ENCODE results near the gene PDCD4.

PDCD4 gene

DNA sequence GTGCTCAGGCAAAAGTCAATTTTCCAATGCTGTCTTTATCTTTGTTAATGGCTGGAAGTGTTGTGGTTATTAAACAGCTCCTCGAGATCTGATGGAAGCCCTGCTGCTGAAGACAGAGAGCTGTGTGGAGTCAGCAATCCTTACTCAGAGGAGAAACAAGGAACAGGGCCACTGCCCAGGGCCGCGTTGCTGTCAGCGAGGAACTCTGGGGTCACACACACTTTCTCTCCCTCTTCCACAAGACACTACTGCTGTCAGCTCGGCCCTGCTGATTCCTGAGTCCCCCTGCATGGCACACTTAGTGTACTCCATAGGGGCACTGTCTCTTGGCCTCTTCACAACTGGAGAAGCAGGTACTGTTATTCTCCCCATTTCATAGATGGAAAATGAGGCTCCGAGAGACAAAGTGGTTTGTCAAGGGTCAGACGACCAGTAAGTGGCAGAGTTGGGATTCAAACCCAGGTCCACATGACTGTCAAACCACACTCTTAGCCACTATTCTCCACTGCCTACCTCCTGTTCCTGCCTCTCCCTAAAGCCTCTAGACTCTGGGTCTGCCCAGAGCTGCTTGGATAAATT is 29.3 kb upstream of the PDCD4 start:
- no peak for DNase-seq

- peak in 5 of 6 experiments; percentile 12 to 51 (median 33) for DNase-seq
Measured at GRCh38 chr10:110843031-110843430, 28.7 kb upstream of the PDCD4 start.

DNA sequence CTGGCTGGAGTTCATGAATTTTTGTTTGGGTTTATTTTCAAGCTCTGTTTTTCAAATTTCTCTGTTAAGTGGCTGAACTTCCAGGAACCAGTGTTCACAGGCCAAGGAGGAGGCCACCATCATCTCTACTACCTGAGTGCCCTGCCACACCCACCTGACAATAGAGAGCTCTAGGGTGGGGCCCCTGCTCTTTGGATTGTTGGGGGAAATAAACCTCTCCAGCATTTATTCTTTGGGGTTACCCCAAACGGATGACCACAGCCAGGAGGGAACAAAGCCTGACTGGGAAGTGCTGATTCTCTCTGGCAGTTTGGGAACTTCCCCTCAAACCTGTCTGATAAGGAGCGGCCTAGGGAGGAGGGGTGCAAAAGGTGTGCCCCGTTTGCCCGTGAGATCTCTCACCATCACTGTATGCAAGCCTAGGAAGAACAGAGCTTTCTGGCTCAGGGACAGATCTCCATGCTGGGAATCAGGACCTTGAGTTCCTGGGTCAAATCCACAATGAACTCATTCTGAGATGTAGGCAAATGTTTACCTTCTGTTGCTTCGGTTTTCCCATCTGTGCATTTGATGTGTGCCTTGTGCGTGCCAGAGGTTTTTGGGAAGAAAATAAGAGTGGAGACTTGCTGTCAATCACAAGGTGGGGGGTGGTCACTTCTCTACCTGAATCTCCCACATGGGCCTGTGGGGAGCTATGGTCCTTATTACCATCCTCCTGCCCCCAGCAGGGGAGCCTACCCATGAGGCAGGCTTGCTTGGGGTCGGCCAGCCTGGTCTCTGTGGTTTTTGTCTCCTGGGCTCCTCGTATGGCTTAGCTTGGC is 27.7 kb upstream of the PDCD4 start:
- DNase-seq = no peak

DNA sequence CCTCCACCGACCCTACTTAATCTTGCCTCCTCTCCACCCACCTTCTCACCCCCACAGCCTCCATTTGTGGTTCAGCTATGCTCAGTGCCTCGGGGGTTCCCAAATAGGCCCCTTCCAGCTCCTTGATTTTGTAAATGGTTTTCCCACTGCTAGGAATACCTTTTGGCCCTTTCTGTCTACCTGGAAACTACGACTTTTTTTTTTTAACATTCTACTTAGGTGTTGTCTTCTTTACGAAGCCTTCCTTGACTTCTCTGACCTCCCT is 27.2 kb upstream of the PDCD4 start:
- no peak for DNase-seq

DNA sequence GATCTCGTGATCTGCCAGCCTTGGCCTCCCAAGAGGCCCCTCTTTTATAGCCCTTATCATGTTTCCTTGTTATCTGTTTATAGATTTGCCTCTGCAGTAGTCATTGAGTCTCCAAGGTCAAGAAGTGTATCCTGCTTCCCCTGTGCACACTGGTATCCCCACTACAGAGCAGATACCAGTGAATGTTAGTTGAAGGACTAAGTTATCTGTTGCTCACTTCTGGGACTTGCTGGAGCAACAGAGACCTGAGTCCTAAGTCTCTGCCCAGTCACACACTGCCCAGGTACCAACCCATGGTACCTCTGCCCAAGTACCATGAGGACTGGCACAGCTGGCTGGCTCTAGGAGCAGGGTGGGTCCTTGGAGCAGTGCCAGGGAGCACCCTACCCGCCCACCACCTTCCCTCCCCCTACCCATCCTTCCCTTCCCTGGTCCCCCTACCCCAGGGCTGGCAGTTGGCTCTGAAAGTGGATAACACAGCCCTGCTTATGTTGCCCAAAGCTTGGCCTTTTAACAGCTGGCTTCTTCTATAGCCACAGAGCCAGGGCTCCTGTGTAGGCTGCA is 26.5 kb upstream of the PDCD4 start:
- DNase-seq = no peak

DNA sequence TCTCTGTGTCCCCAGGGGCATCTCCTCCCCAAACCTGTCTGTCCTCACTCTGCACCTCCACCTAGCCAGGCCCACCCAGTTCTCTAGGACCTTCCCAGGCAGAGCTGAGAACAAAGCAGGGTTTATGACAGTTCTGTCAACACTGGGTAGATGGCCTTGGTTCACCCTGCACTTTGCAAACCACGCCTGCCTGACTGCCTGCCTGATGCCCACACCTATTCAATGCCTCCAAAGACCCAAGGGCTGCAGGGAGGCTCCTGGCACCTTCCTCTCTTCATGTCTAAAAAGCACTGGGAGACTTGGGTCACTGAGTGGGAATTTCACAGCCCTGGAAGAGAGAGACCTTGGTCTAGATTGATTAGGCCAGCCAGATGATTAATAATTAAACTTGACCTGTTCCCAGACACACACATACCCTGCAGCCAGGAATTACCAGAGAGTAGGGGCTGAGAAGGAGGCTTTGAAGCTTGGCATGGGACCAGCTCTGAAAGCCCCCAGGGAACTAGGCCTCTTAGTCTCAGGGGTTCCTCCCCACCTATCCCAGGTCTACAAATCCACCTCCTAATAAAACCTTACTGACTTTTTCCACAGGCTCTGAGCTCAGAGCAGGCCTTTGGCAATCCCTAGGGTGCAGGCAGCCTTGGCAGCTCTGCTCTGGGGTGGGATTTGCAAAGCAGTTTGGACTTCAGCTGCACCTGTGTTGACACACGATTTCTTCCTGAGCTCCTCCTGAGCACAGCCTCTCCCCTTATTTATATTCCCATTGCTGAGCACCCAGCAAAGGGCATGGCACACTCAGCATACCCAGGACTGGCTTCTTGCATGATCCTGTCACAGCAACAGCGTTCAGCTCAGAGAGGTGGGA is 25.7 kb upstream of the PDCD4 start:
- no peak for DNase-seq

DNA sequence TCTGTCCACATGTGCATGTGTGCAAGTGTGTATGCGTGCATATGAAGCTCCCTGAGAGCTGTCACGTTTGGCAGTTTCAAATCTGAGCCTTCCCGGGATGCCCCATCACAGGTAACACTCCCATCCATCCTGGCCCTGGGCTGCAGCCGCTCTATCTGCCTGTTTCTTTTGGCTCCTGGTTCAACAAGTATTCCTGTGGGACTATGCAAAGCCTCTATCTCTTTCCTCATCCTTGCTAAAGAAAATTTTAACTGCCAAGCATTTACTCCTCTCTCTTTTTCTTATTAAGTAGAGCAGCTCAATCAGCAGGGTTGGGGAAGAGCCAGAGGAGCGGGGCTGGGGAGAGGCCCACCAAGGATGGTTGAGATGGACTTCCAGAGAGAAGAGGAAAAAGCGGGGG is 24.4 kb upstream of the PDCD4 start:
- no peak for DNase-seq

DNA sequence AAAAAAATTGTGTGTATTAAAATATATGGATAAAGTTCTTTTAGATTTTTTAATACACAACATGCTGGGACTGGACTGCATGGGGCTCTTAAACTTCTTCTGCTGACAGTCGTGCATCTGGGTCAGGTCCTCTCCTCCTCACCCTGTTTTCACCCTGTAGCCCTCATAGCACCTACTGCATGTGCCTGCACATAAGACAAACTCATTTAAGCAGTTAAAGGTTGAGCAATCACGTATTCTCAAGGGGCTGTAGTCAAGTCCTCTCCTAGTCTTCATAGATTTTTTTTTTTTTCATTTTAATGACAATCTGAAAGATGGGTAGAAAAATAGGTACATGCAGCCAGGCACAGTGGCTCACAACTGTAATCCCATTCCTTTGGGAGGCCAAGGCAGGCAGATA is 23.6 kb upstream of the PDCD4 start:
- no peak for DNase-seq

GRCh38 chr10:110850099-110850498 is 21.6 kb upstream of the PDCD4 start:
- DNase-seq = no peak

- DNase-seq = peak in 2 of 6 experiments; percentile 8 to 10
Measured at GRCh38 chr10:110851020-110851612, 20.6 kb upstream of the PDCD4 start.

- DNase-seq = no peak
Measured at GRCh38 chr10:110852255-110852896, 19.4 kb upstream of the PDCD4 start.

- no peak for DNase-seq
Measured at GRCh38 chr10:110852947-110853346, 18.8 kb upstream of the PDCD4 start.

DNA sequence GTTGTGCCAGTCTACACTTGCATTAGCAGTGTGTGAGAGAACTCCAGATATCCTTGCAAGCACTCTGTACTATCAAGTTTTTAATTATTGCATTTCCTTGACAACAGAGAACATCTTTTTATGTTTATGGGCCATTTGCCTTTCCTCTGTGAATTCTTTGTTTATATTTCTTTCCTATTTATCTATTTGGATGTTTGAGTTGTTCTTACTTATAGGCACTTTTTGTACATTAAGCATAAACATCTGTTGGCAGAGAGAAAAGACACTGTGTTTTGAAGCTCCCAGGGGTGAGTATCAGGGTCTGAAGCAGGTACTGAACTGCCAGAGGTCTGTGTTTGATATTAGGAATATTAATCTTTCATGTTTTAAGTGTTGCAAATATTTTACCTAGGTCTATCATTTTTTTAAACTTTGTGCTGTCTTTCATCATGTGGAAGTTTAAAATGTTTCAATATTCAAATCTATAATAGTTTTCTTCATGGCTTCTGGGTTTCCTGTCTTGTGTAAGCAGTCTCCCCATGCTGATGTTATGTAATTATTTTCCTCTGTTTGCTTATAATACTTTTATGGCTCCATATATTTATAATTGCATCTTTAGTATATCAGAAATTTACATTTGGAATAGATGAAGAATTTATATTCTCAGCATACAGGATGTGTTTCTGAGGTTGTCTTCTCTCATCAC is 17.7 kb upstream of the PDCD4 start:
- no peak for DNase-seq

DNA sequence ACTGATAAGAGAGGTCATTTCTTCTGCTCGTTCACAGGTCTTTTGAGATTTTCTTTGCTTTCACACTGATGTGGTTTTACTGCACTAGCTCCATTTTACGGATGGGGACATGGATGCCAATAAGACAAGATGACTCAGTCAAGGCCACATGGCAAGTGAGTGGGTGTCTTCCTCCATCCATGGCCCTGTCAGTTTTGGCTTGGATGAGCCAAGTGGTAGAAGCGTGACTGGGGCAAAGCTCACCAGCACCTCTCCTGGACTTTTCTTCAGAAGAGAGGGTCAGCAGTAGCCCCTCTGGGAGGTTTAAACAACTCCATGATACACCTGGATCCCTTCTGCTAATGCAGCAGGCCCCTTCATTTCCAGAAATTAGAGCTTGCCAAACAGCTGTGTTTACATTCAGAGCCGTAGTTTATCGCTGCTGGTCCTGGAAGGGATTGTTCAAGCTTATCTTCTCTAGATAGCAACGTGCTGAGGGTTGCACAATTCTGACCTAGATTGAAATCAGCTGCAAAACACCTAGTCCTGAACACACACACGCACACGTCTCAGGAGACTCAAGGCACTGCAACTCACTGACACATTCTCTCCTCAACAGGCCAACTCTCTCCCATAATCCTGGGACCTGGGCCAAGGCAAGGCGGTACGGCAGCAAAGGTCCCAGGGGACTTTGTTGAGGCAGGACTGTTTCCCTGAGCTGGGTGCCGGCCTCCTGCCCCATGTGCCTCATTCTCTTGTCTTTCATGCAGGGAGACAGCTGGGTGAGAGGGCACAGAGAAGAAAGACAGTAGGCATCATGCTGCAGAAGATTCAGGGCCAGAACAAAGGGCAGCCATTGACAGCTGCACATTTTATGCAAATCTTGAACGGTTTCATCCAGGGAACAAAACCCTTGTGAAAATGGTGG is 14.2 kb upstream of the PDCD4 start:
- peak in 2 of 6 experiments; percentile 10 to 25 for DNase-seq

GRCh38 chr10:110858297-110858934 is 13.3 kb upstream of the PDCD4 start:
- peak in 1 of 6 experiments; percentile 13 for DNase-seq

DNA sequence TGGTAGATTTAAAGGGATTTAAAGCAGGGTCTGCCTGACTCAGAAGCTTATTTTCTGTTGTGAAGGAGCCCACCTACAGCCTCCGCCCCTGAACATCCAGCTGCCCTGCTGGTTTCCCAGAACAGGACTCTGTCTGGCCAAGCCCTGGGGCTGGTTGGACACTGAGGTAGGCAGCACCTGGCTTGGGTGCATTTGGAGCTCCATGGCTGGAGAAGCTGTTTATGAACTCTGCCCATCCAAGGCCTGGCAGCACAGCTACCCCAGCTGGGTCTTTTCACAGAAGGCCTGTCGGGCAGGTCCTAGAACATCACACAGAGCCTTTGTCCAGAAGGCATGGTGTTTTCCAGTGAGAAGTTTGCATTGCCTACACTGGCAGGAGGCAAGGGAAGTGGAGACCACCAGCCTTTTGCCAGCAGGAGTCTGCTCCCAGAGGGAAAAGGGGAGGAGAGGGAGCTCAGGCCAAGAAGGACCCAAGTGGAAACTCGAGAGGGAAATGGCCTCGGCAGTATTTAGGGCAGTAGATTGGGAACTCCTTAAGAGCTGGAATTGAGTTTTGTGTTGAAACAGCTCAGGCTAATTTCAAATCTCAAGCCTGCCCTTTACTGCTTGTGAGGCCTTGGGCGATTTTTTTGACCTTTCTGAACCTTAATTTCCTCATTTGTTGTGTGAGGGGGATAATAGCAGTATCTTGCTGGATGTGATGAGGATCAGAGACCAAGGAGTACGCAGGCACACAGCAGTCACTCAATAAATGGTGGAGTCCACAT is 12.3 kb upstream of the PDCD4 start:
- DNase-seq = no peak

DNA sequence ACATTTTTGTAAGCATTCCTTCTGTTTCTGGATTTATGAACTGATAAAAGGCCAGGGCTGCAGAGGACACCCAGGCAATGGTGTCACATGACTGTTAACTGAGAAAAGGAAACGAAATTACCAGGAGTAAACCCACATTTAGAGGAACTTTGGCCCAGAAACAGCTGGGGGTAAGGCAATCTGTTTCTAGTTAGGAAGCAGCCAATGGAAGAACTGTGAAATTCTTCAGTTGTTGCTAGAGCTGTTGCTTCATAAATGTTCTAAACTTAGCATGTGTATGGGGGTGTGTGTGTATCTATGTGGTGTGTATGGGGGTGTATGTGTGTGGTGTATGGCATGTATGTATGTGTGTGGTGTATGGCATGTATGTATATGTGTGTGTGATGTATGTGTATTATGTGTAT is 11.8 kb upstream of the PDCD4 start:
- DNase-seq = no peak

- DNase-seq = peak; percentile 32 to 81 (median 61)
Measured at GRCh38 chr10:110860576-110861241, 11.0 kb upstream of the PDCD4 start.

DNA sequence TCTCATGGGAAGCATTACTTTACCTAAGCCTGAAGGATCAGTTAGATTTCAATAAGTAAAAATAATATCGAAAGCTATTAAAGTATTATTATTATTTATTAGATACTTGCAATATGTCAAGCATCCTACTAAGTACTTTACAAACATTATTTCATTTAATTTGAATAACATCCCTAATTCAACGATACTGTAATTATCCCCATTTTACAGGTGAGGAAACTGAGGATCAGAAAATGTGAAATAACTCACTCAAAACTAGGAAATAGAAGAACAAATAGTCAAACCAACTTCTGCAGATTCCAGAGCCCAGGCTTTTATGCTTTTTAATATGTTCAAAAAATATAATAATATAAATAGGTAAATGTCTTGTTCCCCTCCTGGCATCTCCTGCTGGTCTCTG is 10.3 kb upstream of the PDCD4 start:
- no peak for DNase-seq

All from stimulated activated naive CD4-positive, alpha-beta T cell (primary cell).